A673 (cell line): Measurements from ENCODE around the gene NABP1. TPM values are rescaled to one million over a fixed set of nuclear protein-coding genes. Genes with fewer than 3 reads are reported as not detected.

Source experiments
- BruUV-seq: library from RNA; stranded (reverse); fragments of 400-500 nt; replicated peaks from 2 replicates; lab custom pipeline; 2021; lab: Mats Ljungman, UMichigan
- CTCF ChIA-PET: fragments of 300-600 bp; sonication (Branson Sonifier 250); formaldehyde crosslinking; loops from one replicate; lab custom pipeline; 2022; ENCODE audit warnings: antibody characterized with exemption; lab: Charles Lee
- POLR2A ChIA-PET: fragments of 300-600 bp; sonication (Branson Sonifier 250); formaldehyde crosslinking; loops from one replicate; lab custom pipeline; 2022; ENCODE audit warnings: antibody characterized with exemption; ENCODE audit not compliant: low non-redundant PET; lab: Charles Lee
- DNase-seq: peaks from one replicate; pipeline ENCODE4 v3.0.0-alpha.2; 2015; ENCODE audit warnings: low spot score
- H3K27ac ChIP-seq: fragments of 200-600 bp; sonication (generic); 2 replicates; pipeline ENCODE4 v1.5.1; 2016; ENCODE audit warnings: mixed run types, low read depth, mild to moderate bottlenecking, mixed read lengths, antibody characterized with exemption, low read length; ENCODE audit not compliant: poor library complexity, severe bottlenecking
- H3K27me3 ChIP-seq: fragments of 200-600 bp; sonication (generic); replicated peaks from 2 replicates; pipeline ENCODE4 v1.6.1; 2017; ENCODE audit warnings: mixed run types, low read depth, mild to moderate bottlenecking, mixed read lengths, antibody characterized with exemption, low read length; ENCODE audit not compliant: insufficient read depth, poor library complexity
- H3K36me3 ChIP-seq: fragments of 200-600 bp; sonication (generic); 2 replicates; pipeline ENCODE4 v1.6.1; 2016; ENCODE audit warnings: mixed run types, mild to moderate bottlenecking, mixed read lengths, antibody characterized with exemption, low read length; ENCODE audit not compliant: insufficient read depth, poor library complexity, severe bottlenecking
- H3K4me1 ChIP-seq: fragments of 200-600 bp; sonication (generic); 2 replicates; pipeline ENCODE4 v1.6.1; 2017; ENCODE audit warnings: mixed run types, mild to moderate bottlenecking, mixed read lengths, antibody characterized with exemption, low read length; ENCODE audit not compliant: insufficient read depth, poor library complexity, severe bottlenecking
- H3K4me3 ChIP-seq: fragments of 200-600 bp; sonication (generic); 2 replicates; pipeline ENCODE4 v1.5.1; 2016; ENCODE audit warnings: low read depth, mixed run types, mild to moderate bottlenecking, mixed read lengths, low read length; ENCODE audit not compliant: poor library complexity, severe bottlenecking
- H3K9me3 ChIP-seq: fragments of 200-600 bp; sonication (generic); 2 replicates; pipeline ENCODE4 v1.6.1; 2016; ENCODE audit warnings: mixed run types, low read depth, mild to moderate bottlenecking, mixed read lengths, antibody characterized with exemption, low read length; ENCODE audit not compliant: poor library complexity, severe bottlenecking
- CTCF ChIP-seq: fragments of 300-800, 200-600 bp; sonication (generic); conservative IDR thresholded peaks from 2 replicates; pipeline ENCODE4 v1.5.1; 2017; ENCODE audit warnings: low read depth, mild to moderate bottlenecking, antibody characterized with exemption, low read length, moderate library complexity, mixed read lengths
- EZH2 ChIP-seq: fragments of 200-600 bp; sonication (generic); IDR thresholded peaks from 2 replicates; pipeline ENCODE4 v1.6.1; 2017; ENCODE audit warnings: borderline replicate concordance, low read depth, mild to moderate bottlenecking, mixed read lengths, antibody characterized with exemption, low read length; ENCODE audit not compliant: poor library complexity, severe bottlenecking
- intact Hi-C: fragments of 100-400 bp; cut with micrococcal nuclease; formaldehyde crosslinking; loops from one replicate; pipeline ENCODE4 v1.10.0; 2022; ENCODE audit not compliant: unreplicated experiment
- total RNA-seq: library from RNA; stranded (reverse); gene quantifications from 2 replicates; pipeline ENCODE4 v1.2.3, GENCODE V29; 2021

NABP1 gene
- total RNA-seq, 1 experiment from 2014 or later, result 38.4 TPM

DNA sequence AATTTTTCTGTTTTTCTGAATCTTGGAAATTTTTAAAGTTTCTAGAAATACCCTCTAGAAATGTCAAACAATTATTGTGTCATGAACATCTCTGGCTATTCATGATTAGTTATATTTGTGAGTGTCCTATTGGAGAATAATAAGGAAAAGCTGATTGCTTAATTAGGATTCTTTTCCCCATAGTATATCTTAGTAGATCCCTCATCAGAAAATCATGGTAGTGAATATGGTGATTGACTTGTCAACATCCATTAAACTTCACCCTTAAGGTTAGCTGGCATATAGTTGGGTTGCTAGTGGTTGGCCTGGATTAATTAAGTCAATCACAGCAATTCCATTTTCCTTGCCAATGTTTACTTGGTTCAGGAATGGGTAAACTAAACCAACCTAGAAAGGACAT, 18.7 kb upstream of the NABP1 start:
- no TSS peak for BruUV-seq
- CTCF ChIA-PET, result no interaction called here

GRCh38 chr2:191660575-191660974, 17.4 kb upstream of the NABP1 start:
- no peak overlapping the region for H3K27ac ChIP-seq
- no peaks in the 10 kb centered on the region for H3K36me3 ChIP-seq
- no peaks in the 10 kb centered on the region for H3K4me1 ChIP-seq
- no TSS peak for BruUV-seq
- POLR2A ChIA-PET, result no interaction called here
- H3K4me3 ChIP-seq, result no peak overlapping the region
- no peak for DNase-seq
- intact Hi-C loops, result no loop called here
- TF ChIP-seq CTCF (no peak), EZH2 (no peak)
- no peaks in the 10 kb centered on the region for H3K27me3 ChIP-seq
- CTCF ChIA-PET, result interaction anchor here (0.6 kb wide), 1 partner anchor 1924 kb away, joined by 3 read pairs; no protein-coding TSS in a partner anchor
- H3K9me3 ChIP-seq, result no peaks in the 10 kb centered on the region

More for the DNA sequence above, 18.7 kb upstream of the NABP1 start:
- intact Hi-C loops, result no loop called here
- Histone ChIP-seq H3K4me1 (no peaks in the 10 kb centered on the region), H3K27ac (no peak overlapping the region), H3K27me3 (no peaks in the 10 kb centered on the region), H3K9me3 (no peaks in the 10 kb centered on the region), H3K36me3 (no peaks in the 10 kb centered on the region), H3K4me3 (no peak overlapping the region)
- DNase-seq, result no peak
- POLR2A ChIA-PET, result no interaction called here
- TF ChIP-seq EZH2 (no peak), CTCF (no peak)

- no peak for DNase-seq
- no peak for TF ChIP-seq EZH2
- TF ChIP-seq CTCF, result no peak
- no peaks in the 10 kb centered on the region for H3K27me3 ChIP-seq
- H3K27ac ChIP-seq, result no peak overlapping the region
- no peaks in the 10 kb centered on the region for H3K9me3 ChIP-seq
- ChIA-PET POLR2A (no interaction called here), CTCF (interaction anchor here (0.6 kb wide), 1 partner anchor 1923 kb away, joined by 3 read pairs; no protein-coding TSS in a partner anchor)
- no peaks in the 10 kb centered on the region for H3K4me1 ChIP-seq
- intact Hi-C loops, result no loop called here
- H3K4me3 ChIP-seq, result no peak overlapping the region
- BruUV-seq, result no TSS peak
- no peaks in the 10 kb centered on the region for H3K36me3 ChIP-seq
These were observed 16.6 kb upstream of the NABP1 start for GRCh38 chr2:191661097-191661924.
